Measurements from ENCODE around the gene DHRS12.
A peak's percentile ranks its signal among the peaks of the same experiment; 100 is the strongest.

Gene DHRS12

DNA sequence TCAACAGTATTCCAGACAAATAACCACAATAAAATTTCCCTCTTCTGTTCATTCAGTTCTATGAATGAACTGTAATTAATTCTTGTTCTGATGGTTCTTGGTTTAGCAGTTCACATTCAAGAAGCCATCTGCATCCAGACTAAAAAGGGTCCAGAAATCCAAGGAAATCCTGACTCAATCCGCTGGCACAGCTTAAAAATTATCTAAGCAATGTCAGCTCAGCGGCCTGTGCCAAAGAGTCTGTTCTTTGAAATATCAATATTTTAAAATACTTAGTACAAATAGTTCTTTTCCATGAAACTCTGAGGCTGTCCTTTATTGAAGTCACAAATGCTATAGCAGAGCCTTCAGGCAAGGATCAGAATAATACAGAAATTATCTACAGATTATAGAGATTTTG is 57.2 kb downstream of the DHRS12 start:
- in situ Hi-C loops (cut with HindIII; ENCODE audit: low pct_unique_long_range_greater_than_20kb, low sequenced_read_pairs), result no loop called here
- DNase-seq (ENCODE audit: low read depth in 1 of 2, low spot score in 1 of 2), result no peak
- TF ChIP-seq JUND (IDR thresholded peaks at IDR 0.05; ENCODE audit: low read depth), result no peak

DNA sequence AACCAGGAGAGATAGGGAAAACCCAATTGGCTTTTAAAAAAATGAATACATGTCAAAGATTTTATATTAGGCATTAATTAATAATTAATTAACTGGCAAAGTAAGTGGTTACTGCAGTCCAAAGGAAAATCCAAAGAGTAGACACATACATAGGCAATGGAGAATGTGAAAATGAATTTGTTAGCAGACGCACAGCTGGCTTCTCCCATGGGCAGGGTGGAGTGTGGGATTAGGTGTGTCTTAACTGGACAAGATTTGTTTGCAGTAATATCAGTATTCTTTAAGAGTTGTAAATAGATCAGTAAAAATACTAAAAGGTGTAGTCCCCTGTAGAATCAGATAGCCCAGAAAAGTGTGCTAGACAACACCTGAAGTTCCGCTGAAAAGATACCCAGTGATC is 58.7 kb downstream of the DHRS12 start:
- no peak for TF ChIP-seq JUND (IDR thresholded peaks at IDR 0.05; ENCODE audit: low read depth)
- no peak for DNase-seq (ENCODE audit: low read depth in 1 of 2, low spot score in 1 of 2)
- in situ Hi-C loops (cut with HindIII; ENCODE audit: low pct_unique_long_range_greater_than_20kb, low sequenced_read_pairs), result no loop called here

DNA sequence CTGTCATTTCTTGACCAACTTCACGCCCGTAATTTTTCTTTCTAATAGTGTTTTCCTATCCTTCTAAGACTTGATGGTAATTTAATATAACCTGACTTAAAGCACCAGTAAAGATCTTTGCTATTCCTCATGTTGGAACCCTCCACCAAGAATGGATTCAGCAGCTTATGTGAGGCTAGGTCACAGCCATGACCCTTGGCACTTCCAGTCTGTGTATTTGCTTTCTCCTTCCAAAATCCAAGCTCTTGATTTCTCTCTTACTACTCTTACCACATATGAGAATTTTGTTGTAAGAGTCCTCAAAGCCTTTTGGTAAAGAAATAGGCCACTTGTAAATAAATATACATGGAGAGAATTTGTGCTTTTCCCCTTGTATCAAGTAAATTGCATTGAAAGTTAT is 61.4 kb downstream of the DHRS12 start:
- DNase-seq (ENCODE audit: low read depth in 1 of 2, low spot score in 1 of 2), result no peak
- no peak for TF ChIP-seq JUND (IDR thresholded peaks at IDR 0.05; ENCODE audit: low read depth)
- in situ Hi-C loops (cut with HindIII; ENCODE audit: low pct_unique_long_range_greater_than_20kb, low sequenced_read_pairs), result no loop called here

DNA sequence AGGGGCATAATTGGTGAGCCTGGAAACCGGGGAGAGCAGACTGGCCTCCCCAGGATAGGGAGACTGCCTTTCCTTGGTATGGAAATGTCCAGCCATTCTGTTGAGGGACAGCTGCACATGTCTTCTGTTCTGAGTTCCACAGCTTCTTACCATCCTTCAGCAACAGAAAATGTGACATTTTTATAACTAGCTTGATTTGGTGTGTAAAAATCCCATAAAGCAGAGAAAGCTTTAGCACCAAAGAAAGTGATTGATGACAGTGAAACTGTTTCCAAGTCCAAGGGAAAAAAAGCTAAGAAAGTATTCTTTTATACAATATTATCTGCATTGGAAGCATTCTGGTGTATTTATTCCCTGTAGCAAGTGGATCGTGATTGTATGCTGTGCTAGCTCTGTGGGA is 61.9 kb downstream of the DHRS12 start:
- in situ Hi-C loops (cut with HindIII; ENCODE audit: low pct_unique_long_range_greater_than_20kb, low sequenced_read_pairs), result no loop called here
- no peak for DNase-seq (ENCODE audit: low read depth in 1 of 2, low spot score in 1 of 2)
- TF ChIP-seq JUND (IDR thresholded peaks at IDR 0.05; ENCODE audit: low read depth), result no peak

DNA sequence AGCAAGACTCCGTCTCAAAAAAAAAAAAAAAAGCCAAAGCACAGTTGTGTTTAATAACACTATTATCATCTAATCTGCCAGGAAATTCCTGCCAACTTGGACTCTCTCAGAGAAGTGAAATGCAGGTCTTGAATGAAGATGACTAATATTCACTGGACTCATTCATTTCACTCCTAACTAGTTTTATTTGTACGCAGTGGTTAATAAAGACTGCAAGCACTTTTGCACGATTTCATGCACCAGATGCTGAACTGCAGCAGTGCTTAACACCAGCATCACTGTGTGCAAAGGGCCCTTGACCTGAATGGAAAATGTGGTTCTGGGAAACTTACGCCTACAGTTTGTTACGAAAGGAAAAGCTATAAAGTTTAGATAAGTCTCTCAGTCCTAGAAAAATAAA is 63.3 kb downstream of the DHRS12 start:
- in situ Hi-C loops (cut with HindIII; ENCODE audit: low pct_unique_long_range_greater_than_20kb, low sequenced_read_pairs), result no loop called here
- no peak for TF ChIP-seq JUND (IDR thresholded peaks at IDR 0.05; ENCODE audit: low read depth)
- DNase-seq (ENCODE audit: low read depth in 1 of 2, low spot score in 1 of 2), result no peak

DNA sequence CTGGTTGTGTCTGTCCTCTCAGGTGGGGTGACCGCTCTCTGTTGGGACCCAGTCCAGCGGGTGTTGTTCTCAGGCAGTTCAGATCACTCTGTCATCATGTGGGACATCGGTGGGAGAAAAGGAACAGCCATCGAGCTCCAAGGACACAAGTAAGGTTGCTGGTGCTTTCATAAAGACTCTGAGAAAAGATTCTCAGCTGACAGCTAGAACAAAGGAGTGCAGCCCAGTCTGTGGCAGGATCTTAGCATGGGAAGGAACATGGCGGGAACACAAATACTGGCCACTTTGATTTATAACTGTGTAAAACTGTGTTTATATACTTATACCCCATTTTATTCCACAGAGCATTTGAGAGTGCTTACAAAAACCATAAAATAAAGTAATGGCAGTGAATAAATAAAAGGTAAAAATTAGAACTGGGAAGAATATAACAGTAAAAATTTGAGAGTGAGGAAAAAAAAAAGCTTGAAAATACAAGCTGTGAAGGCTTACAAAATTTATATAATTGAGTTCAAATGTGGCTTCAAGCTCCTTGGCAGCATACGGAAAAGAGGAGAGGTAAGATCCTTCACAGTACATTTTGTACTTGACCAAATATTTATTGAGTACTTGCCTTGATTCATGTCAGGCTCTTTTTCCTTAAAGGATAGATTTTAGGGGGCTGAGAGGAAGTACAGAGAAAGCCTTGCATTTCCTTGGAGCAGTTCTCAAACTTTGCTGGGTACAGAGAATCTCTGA is 64.8 kb downstream of the DHRS12 start:
- TF ChIP-seq JUND (IDR thresholded peaks at IDR 0.05; ENCODE audit: low read depth), result no peak
- in situ Hi-C loops (cut with HindIII; ENCODE audit: low pct_unique_long_range_greater_than_20kb, low sequenced_read_pairs), result no loop called here
- DNase-seq (ENCODE audit: low read depth in 1 of 2, low spot score in 1 of 2), result no peak

DNA sequence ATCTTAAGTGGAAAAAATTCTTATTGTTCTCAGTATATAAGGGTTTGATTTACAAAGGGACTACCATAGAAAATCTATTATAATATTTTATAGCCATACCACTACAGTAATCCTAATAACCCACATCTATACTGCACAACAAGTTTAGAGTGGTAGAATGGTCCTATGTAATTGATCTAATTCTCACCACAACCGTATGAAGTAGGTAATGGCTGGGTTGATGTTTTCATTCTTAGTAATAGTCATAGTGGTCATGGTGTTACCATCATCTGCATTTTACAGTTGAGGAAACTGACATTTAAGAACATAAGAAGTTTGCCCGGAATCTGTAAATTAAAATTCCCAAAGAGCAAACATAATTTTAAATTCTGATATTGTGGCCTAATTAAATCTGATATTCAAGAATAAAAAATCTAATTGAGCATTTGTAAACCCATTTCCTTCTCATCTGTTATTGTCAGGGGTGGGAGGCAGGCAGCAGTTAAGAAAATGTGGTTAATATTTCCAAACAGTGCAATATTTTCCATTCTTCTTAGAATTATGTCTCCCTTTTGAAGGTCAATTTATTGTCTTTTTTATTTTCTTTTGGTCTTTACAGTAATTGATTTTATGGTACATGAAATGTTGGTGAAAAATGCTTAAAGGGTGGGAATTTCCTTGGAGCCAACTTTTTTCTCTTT is 65.6 kb downstream of the DHRS12 start:
- in situ Hi-C loops (cut with HindIII; ENCODE audit: low pct_unique_long_range_greater_than_20kb, low sequenced_read_pairs), result no loop called here
- DNase-seq (ENCODE audit: low read depth in 1 of 2, low spot score in 1 of 2), result no peak
- TF ChIP-seq JUND (IDR thresholded peaks at IDR 0.05; ENCODE audit: low read depth), result no peak

DNA sequence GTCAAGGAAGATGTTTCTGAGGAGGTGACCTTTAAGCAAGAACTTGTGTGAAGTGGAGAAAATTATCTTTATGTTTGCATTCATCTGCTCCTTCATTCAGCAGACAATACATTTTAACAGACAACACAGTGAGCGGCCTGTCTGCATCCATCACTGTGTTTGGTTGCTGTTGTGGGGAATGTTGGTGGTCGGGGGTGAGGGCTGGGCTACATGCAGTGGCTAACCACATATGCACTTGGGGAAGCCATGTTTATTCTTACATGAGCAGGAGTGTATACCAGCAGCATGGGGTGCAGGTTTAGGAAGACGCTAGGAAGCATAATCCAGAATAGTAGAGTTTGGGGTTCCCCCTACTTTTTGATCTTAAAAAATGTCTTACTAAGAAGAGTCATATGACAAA is 66.4 kb downstream of the DHRS12 start:
- DNase-seq (ENCODE audit: low read depth in 1 of 2, low spot score in 1 of 2), result no peak
- no peak for TF ChIP-seq JUND (IDR thresholded peaks at IDR 0.05; ENCODE audit: low read depth)
- in situ Hi-C loops (cut with HindIII; ENCODE audit: low pct_unique_long_range_greater_than_20kb, low sequenced_read_pairs), result no loop called here

DNA sequence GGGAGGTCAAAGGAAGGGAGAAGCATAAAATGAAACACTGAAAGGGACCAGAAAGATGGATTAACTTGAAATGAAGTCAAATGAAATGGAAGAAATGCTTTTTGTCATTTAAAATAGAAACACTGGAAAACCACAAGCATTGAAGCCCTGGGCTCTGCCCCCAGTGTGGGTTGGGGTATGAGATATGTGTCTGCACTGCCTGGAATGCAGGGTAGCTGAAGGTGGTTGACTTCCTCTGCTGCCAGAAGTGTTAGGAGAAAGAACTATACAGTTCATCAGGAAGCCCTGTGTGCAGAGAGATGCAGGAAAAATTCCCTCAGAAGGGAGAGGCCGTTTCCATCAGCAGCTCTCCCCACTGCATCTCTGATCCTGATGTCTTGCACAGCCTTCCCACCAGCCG is 69.2 kb downstream of the DHRS12 start:
- in situ Hi-C loops (cut with HindIII; ENCODE audit: low pct_unique_long_range_greater_than_20kb, low sequenced_read_pairs), result no loop called here
- DNase-seq (ENCODE audit: low read depth in 1 of 2, low spot score in 1 of 2), result no peak
- TF ChIP-seq JUND (IDR thresholded peaks at IDR 0.05; ENCODE audit: low read depth), result no peak

DNA sequence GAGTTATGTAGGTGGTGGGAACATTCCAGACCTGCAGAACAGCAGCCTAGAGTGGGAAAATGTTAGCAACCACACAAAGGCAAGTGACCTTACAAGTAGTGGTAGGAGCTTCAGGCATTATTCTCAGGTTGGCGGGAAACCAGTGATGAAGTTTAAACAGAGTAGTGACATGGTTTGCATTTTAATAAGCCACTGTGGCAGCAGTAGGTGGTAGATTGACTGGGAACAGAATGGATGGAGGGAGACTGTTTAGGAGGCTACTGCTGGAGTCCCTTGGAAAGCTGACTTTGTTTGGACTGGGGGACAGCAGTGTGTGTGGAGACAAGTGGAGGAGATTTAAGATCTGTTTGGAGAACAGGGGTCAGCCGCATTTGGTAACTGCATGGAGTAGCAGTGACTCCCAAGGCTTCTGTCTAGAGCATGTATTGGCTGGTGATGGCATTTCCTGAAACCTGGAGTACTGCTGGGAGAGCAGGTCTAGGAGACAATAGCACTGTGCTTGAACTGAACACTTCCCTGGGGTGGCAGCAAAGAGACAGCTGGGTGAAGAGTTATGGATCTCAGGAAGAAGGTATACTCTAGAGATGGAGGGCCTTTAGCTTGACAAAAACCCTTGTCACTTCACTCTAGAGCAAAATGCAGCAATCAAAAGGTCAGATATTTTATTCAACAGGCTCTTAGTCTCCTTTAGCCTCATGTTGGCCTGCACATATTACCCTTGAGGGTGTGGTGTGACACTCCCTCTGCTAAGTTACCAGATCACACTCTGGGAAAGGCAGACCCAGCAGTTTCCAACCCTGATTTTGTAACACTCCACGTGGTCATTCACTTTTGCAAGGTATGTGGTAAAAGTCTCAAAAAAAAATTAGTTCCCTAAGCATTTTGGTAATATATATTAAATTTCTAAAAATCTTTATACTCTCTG is 70.3 kb downstream of the DHRS12 start:
- in situ Hi-C loops (cut with HindIII; ENCODE audit: low pct_unique_long_range_greater_than_20kb, low sequenced_read_pairs), result no loop called here
- DNase-seq (ENCODE audit: low read depth in 1 of 2, low spot score in 1 of 2), result peak in 1 of 2 experiments; percentile 59
- TF ChIP-seq JUND (IDR thresholded peaks at IDR 0.05; ENCODE audit: low read depth), result no peak

DNA sequence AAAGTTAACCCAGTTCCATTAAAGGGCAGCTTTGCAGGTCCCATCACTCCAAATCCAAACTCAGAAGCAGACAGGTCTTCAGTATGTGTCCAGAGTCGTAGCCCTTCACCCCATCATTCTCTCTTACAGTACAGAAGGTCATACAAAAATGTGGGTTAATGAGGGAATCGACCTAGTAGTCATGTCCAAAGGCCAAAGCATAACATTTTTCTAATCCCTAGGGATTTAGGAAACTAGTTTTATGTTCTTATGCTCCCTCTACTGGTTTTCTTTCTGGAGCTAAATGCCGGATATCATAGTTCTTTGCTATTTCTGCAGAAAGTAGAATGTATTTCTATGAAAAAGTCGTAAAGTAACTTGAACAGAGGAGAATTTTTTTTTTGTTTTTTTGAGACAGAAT is 72.2 kb downstream of the DHRS12 start:
- in situ Hi-C loops (cut with HindIII; ENCODE audit: low pct_unique_long_range_greater_than_20kb, low sequenced_read_pairs), result no loop called here

DNA sequence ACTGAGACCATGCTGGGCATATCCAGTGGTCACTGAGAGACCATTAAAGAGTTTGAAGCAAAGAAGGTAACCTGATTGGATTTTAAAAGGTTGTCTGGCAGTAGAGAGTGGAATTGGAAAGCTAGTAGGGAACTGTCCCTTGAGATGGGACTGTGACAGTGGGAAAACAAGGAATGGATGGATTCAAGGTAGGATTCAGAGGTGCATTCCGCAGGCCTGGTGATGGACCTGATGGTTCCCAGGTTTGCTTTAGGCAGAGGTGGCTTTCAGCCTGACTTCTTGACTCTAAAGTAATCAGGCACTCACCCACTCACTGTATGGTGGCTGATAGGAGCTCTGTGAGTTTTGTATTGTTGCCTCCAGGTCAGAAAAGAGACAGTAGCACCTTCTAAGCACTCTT is 73.0 kb downstream of the DHRS12 start:
- in situ Hi-C loops (cut with HindIII; ENCODE audit: low pct_unique_long_range_greater_than_20kb, low sequenced_read_pairs), result no loop called here

More for the DNA sequence above, 72.2 kb downstream of the DHRS12 start:
- no peak for TF ChIP-seq JUND (IDR thresholded peaks at IDR 0.05; ENCODE audit: low read depth)
- DNase-seq (ENCODE audit: low read depth in 1 of 2, low spot score in 1 of 2), result peak in 1 of 2 experiments; percentile 19

More for the DNA sequence above, 73.0 kb downstream of the DHRS12 start:
- no peak for DNase-seq (ENCODE audit: low read depth in 1 of 2, low spot score in 1 of 2)
- no peak for TF ChIP-seq JUND (IDR thresholded peaks at IDR 0.05; ENCODE audit: low read depth)
